Natural killer cell (primary cell): ENCODE data around the gene NAV3. TPM values are rescaled to one million over a fixed set of nuclear protein-coding genes. Genes with fewer than 3 reads are reported as not detected.

Experiments used
- ATAC-seq, 3 donors: fragments of 150-1000 bp in 2 of 3; fragments of 200-7000 bp in 1 of 3; cut with Tn5 transposase; 1 replicate in 1 of 3; 2 replicates in 2 of 3; pipeline ENCODE4 v1.10.0; 2021; ENCODE audit warnings: mild to moderate bottlenecking in 2 of 3, moderate library complexity in 2 of 3
- DNase-seq, 2 donors: peaks; one replicate each; pipeline versions ENCODE4 v3.0.0 to v3.0.0-alpha.2; 2013 to 2021; ENCODE audit warnings: mixed read lengths in 1 of 2
- H3K27ac ChIP-seq: one replicate; pipeline ENCODE4 v1.5.1; 2013; ENCODE audit warnings: mild to moderate bottlenecking, low read length
- H3K27me3 ChIP-seq: one replicate; pipeline ENCODE4 v1.6.1; 2013; ENCODE audit warnings: low read length; ENCODE audit not compliant: control insufficient read depth, insufficient read depth
- H3K36me3 ChIP-seq: one replicate; pipeline ENCODE4 v1.6.1; 2013; ENCODE audit warnings: low read length; ENCODE audit not compliant: control insufficient read depth, insufficient read depth
- H3K4me1 ChIP-seq: one replicate; pipeline ENCODE4 v1.6.1; 2013; ENCODE audit warnings: low read length; ENCODE audit not compliant: control insufficient read depth, insufficient read depth
- H3K4me3 ChIP-seq: one replicate; pipeline ENCODE4 v1.5.1; 2013; ENCODE audit warnings: low read length
- H3K9me3 ChIP-seq: one replicate; pipeline ENCODE4 v1.6.1; 2013; ENCODE audit warnings: low read length; ENCODE audit not compliant: control insufficient read depth, insufficient read depth
- H3K27ac Mint-ChIP-seq, 2 donors: one replicate each; pipeline ENCODE4 v1.8.0; 2022; ENCODE audit warnings: mild to moderate bottlenecking in 2 of 2, mixed read lengths in 2 of 2, moderate library complexity in 1 of 2
- H3K27me3 Mint-ChIP-seq, 2 donors: one replicate each; pipeline ENCODE4 v1.8.0; 2022; ENCODE audit warnings: low read depth in 2 of 2, mixed read lengths in 2 of 2
- H3K36me3 Mint-ChIP-seq: one replicate; pipeline ENCODE4 v1.8.0; 2022; ENCODE audit warnings: mixed read lengths
- H3K4me1 Mint-ChIP-seq, 2 donors: one replicate each; pipeline ENCODE4 v1.8.0; 2022; ENCODE audit warnings: mixed read lengths in 2 of 2
- H3K4me3 Mint-ChIP-seq: one replicate; pipeline ENCODE4 v1.8.0; 2022; ENCODE audit warnings: mild to moderate bottlenecking, moderate library complexity, mixed read lengths
- H3K9me3 Mint-ChIP-seq, 2 donors: one replicate each; pipeline ENCODE4 v1.8.0; 2022; ENCODE audit warnings: mixed read lengths in 2 of 2
- CTCF ChIP-seq: fragments of 200-600 bp; IDR thresholded peaks from one replicate; pipeline ENCODE4 v1.8.0; 2022; ENCODE audit warnings: antibody characterized with exemption
- WGBS: methylation state at CpG from one replicate; pipeline ENCODE4 v1.1.7; 2013; ENCODE audit warnings: missing lambda C conversion rate; ENCODE audit not compliant: insufficient coverage; 5-methylcytosine and 5-hydroxymethylcytosine counted together
- intact Hi-C: fragments of 100-400 bp; cut with micrococcal nuclease; formaldehyde crosslinking; loops from one replicate; pipeline ENCODE4 v1.14.2; 2022
- total RNA-seq, 4 donors: library from RNA; stranded (reverse); fragments of 120-200 nt in 1 of 4; gene quantifications; one replicate each; pipeline versions ENCODE4 v1.2.3 to v1.2.4, GENCODE V29; 2013 to 2022

The NAV3 gene
- total RNA-seq, 3 donors from 2014 or later (not counting 1 experiment from before 2014, with no cell fraction given), result not detected

GRCh38 chr12:77998236-77998786, 167.6 kb downstream of the NAV3 start:
- 79% methylated on average over 2 of the region's 2 CpGs for WGBS
- ATAC-seq (no peak), DNase-seq (no peak)
- H3K36me3 ChIP-seq, result no peaks in the 10 kb centered on the region
- TF ChIP-seq CTCF, result no peak
- H3K27me3 ChIP-seq, result no peaks in the 10 kb centered on the region
- Mint-ChIP-seq H3K27ac (no peak overlapping the region), H3K27me3 (no peaks in the 10 kb centered on the region), H3K4me3 (no peak overlapping the region), H3K36me3 (no peaks in the 10 kb centered on the region), H3K4me1 (no peaks in the 10 kb centered on the region), H3K9me3 (peaks cover 0 to 2% of the 10 kb centered on the region in 2 donors)
- no peaks in the 10 kb centered on the region for H3K4me1 ChIP-seq
- H3K9me3 ChIP-seq, result no peaks in the 10 kb centered on the region
- intact Hi-C loops, result no loop called here
- no peak overlapping the region for H3K27ac ChIP-seq
- no peak overlapping the region for H3K4me3 ChIP-seq

GRCh38 chr12:77999074-77999715, 168.5 kb downstream of the NAV3 start:
- H3K27ac ChIP-seq, result no peak overlapping the region
- DNase-seq (peak in 1 of 2 donors; percentile 1), ATAC-seq (no peak)
- Mint-ChIP-seq H3K4me3 (no peak overlapping the region), H3K4me1 (no peaks in the 10 kb centered on the region), H3K36me3 (no peaks in the 10 kb centered on the region), H3K9me3 (peaks cover under 1 to 2% of the 10 kb centered on the region in 2 donors), H3K27ac (no peak overlapping the region), H3K27me3 (no peaks in the 10 kb centered on the region)
- no peak for TF ChIP-seq CTCF
- H3K27me3 ChIP-seq, result no peaks in the 10 kb centered on the region
- intact Hi-C loops, result no loop called here
- no peaks in the 10 kb centered on the region for H3K4me1 ChIP-seq
- 4% methylated on average over 3 of the region's 4 CpGs for WGBS
- no peaks in the 10 kb centered on the region for H3K36me3 ChIP-seq
- H3K9me3 ChIP-seq, result no peaks in the 10 kb centered on the region
- H3K4me3 ChIP-seq, result no peak overlapping the region

GRCh38 chr12:78002878-78003277, 172.2 kb downstream of the NAV3 start:
- intact Hi-C loops, result no loop called here
- TF ChIP-seq CTCF, result no peak
- no peaks in the 10 kb centered on the region for H3K9me3 ChIP-seq
- no peak overlapping the region for H3K27ac ChIP-seq
- no peaks in the 10 kb centered on the region for H3K27me3 ChIP-seq
- Mint-ChIP-seq H3K4me1 (no peaks in the 10 kb centered on the region), H3K4me3 (no peak overlapping the region), H3K27me3 (no peaks in the 10 kb centered on the region), H3K27ac (no peak overlapping the region), H3K9me3 (peaks cover 0 to 6% of the 10 kb centered on the region in 2 donors), H3K36me3 (no peaks in the 10 kb centered on the region)
- no peak overlapping the region for H3K4me3 ChIP-seq
- DNase-seq (no peak), ATAC-seq (no peak)
- no peaks in the 10 kb centered on the region for H3K4me1 ChIP-seq
- H3K36me3 ChIP-seq, result no peaks in the 10 kb centered on the region
- WGBS, result no CpG with 5 or more reads among the region's 1 CpG
